NCI-H82 (cell line): Measurements from ENCODE around the gene RFPL1.
"Not testable (repeated sequence)": the region's sequence is repeated elsewhere in the genome, so short reads cannot be mapped to it uniquely, and the experiment has no call there.

ENCODE experiments used
- DNase-seq: peaks from one replicate; lab custom pipeline; 2025; lab: John Stamatoyannopoulos, UW

Gene RFPL1

GRCh38 chr22:29478326-29479276, 40.2 kb downstream of the RFPL1 start:
- peak; percentile 54 for DNase-seq

- peak; percentile 88 for DNase-seq
These were observed 41.3 kb downstream of the RFPL1 start, which contains the start of gene NEFH for GRCh38 chr22:29479417-29480261. NEFH (plus strand) TSS chr22:29480218; CDS start chr22:29480263, 45 bp downstream.

GRCh38 chr22:29480262-29480511, 41.8 kb downstream of the RFPL1 start:
- no peak for DNase-seq

GRCh38 chr22:29480512-29481264, 42.3 kb downstream of the RFPL1 start:
- DNase-seq, result peak; percentile 88

GRCh38 chr22:29481265-29482000, 43.0 kb downstream of the RFPL1 start:
- DNase-seq, result peak; percentile 61

- no peak for DNase-seq
These were observed 43.9 kb downstream of the RFPL1 start for GRCh38 chr22:29482253-29482652.

- no peak for DNase-seq
These were observed 44.3 kb downstream of the RFPL1 start for GRCh38 chr22:29482726-29483125.

- DNase-seq, result no peak
These were observed 44.9 kb downstream of the RFPL1 start for GRCh38 chr22:29483254-29483653.

GRCh38 chr22:29484642-29485041, 46.3 kb downstream of the RFPL1 start:
- no peak for DNase-seq

- DNase-seq, result no peak
These were observed 47.1 kb downstream of the RFPL1 start for GRCh38 chr22:29485448-29485847.

- no peak for DNase-seq
These were observed 49.1 kb downstream of the RFPL1 start for GRCh38 chr22:29487426-29487986.

GRCh38 chr22:29489127-29489780, 50.9 kb downstream of the RFPL1 start:
- not testable (repeated sequence) for DNase-seq

- no peak for DNase-seq
These were observed 52.6 kb downstream of the RFPL1 start for GRCh38 chr22:29491012-29491411.
